ENCODE results near the gene HAP1.
"Not testable (repeated sequence)": the region's sequence is repeated elsewhere in the genome, so short reads cannot be mapped to it uniquely, and the experiment has no call there.

HAP1 gene

DNA sequence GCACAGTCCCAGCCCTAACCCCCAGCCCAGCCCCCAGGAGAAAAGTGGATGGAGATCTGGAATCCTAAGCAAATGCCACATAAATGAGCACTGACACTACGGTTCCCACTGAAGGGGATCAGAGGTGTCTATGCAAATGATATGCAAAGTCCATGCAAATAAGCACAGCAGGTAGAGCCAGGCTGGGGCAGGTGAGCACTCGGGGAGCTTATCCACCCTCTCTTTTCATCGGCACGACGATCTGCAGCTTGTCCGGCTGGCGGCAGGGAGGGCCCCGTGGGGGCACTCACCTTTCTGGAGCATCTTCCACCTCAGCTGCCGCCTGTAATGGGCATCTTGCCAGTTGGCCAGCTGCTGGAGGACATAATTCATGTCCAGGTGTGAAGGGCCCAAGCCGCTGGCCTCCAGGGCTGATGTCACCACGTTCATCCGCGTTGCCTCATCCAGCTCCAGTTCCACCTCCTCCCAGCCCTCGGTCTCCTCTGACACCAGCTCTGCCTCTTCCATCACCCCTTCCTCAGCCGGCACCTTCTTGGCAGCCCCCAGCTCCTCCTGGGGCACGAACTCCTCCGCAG is 9.9 kb downstream of the HAP1 start:
- no peak for DNase-seq

- no peak for DNase-seq
Observed at GRCh38 chr17:41723801-41724475, 10.5 kb downstream of the HAP1 start.

DNA sequence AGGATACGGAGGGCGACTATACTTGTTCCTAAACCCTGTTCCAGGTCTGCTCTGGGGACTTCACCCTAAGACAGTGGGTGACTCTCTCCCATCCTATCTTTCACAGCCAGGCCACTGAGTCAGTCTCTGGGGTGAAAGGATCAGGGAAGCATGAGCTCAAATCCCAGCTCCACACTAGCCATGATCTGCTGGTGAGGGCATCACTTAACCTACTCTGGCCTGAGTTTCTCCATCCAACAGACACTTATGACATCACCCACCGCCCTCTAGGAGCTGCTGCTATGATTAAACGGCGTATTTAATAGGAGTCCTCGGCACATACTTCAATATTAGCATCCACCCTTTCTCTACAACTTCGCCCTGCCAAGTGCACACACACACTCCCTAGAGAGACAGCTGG is 12.2 kb downstream of the HAP1 start:
- DNase-seq = no peak

DNA sequence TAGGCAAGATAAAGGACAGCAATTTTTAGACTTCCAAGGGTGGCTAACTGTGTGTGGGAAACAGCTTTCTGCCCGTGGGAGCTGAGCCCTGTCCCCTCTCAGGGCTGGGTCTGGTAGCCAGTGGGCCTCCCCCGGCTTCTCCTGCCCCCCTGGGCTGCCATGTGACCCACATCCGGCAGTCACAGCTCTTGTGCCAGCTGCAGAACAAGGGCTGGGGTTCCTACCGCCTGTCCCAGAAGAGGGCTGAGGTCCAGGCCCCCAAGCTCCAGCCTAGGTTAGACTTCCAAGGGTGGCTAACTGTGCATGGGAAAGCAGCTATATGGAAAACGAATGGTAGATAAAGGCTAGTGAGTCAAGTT is 16.2 kb downstream of the HAP1 start:
- no peak for DNase-seq

GRCh38 chr17:41717408-41718286 is 16.8 kb downstream of the HAP1 start:
- DNase-seq = no peak

- DNase-seq = no peak
Observed at GRCh38 chr17:41711669-41712400, 22.6 kb downstream of the HAP1 start, which contains the start of gene GAST. Gene GAST, plus strand, starts transcription at chr17:41712331. Its CDS starts 3,106 bp downstream, at chr17:41715437.

- no peak for DNase-seq
Observed at GRCh38 chr17:41710472-41711090, 23.9 kb downstream of the HAP1 start.

GRCh38 chr17:41707803-41708669 is 26.4 kb downstream of the HAP1 start:
- DNase-seq = no peak

DNA sequence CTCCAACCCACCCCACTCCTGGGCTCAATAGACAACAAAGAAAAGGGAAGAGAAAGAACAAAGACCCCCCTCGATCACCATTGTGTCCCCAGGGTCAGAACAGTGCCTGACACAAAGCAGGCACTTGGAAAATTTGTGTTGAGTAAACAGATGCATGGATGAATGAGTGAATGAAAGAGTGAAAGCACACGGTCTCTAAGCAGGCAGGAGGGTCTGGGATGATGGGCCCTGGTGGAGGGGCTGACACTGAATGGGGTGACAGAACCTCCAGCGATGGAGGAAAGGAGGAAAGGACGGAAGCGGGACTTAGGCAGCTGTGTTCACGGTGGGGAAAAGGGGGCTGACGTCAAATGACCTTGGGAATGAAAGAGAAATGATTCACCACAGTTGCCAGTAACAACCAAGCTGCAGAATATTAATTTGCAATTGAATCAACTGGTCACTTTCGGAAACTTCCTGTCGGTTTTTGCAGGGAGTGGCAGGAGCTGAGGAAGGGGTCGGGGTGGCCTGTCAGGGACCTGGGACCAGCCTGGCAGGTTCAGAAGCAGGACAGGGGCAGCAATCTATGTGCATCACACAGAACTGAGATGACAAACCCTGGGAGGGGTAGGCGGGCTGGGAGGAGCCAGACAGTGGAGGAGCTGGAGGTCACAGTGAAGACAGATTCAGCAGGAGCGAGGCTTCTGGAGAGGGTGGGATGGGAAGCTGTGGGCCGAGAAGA is 29.0 kb downstream of the HAP1 start:
- no peak for DNase-seq

GRCh38 chr17:41702712-41703111 is 31.7 kb downstream of the HAP1 start:
- DNase-seq = no peak

- DNase-seq = not testable (repeated sequence)
Observed at GRCh38 chr17:41700843-41701242, 33.6 kb downstream of the HAP1 start.

- DNase-seq = no peak
Observed at GRCh38 chr17:41697122-41697962, 37.1 kb downstream of the HAP1 start.

- DNase-seq = peak; percentile 55
Observed at GRCh38 chr17:41695954-41696757, 38.3 kb downstream of the HAP1 start.

GRCh38 chr17:41695134-41695661 is 39.2 kb downstream of the HAP1 start:
- no peak for DNase-seq

DNA sequence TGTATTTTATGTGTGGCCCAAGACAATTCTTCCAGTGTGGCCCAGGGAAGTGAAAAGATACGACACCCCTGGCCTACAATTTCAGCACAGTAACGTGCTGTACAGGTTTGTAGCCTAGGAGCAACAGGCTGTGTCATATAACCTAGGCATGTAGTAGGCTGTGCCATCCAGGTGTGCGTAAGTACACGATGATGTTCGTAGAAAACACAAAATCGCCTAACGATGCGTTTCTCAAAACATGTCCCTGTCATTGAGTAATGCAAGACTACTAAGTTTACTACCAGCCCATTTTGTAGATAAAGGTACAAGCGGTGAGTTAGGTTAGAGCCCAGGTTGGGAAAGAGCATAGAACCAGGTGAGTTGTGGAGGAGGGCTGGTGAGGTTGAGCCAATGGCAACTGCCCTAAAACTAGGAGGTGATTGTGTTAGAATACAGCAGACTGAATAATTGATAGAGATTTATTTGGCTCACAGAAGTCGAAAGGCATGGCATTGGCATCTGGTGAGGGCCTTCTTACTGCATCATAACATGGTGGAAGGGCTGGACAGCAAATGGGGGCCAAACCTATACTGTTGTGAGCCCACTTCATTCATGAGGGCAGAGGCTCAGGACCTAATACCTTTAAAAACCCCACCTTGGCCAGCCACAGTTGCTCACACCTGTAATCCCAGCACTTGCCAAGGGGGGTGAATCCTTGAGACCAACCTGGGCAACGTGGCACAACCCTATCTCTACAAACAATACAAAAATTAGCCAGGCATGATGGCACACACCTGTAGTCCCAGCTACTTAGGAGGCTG is 41.5 kb downstream of the HAP1 start:
- DNase-seq = no peak

DNA sequence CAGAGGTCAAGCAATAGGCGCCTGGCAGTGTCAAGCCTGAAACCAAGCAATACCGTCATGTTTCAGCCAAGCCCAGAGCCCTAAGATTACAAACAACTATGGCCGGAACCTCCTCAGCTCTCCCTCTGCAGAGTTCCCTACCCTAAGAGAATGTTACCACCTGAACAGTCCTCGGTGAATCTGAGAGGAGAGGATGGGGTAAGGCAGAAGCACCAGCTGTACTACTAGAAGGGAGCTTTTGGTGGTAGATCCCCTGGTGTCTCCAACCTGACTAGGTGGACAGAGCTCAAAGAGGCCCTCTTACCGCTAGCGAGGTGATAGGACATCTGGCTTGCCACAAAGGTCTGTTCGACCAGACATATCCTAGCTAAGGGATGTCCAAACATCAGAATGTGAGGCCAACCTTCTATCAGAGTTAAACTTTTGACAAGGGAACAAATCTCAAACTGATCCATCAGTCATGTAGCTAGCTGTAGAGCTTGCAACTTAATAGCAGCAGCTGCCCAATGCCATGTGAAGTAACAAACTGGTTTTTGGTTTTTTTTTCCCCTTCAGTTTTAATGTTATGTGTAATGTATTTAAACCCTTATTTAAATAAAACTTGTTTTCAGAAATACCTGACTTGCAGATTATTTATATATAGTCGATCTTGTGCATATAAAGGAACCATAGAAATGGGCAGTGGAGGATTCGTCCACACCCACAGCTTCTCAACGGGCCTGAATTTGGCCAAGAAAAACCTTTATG is 43.2 kb downstream of the HAP1 start:
- no peak for DNase-seq

- DNase-seq = no peak
Observed at GRCh38 chr17:41690497-41690896, 43.9 kb downstream of the HAP1 start.
